Endothelial cell of umbilical vein (primary cell): ENCODE results near the gene NTNG1. TPM values are rescaled to one million over a fixed set of nuclear protein-coding genes. Genes with fewer than 3 reads are reported as not detected.

Experiments
- BruUV-seq: library from RNA; stranded (reverse); fragments of 400-500 nt; replicated peaks from 2 replicates; lab custom pipeline; 2021; lab: Mats Ljungman, UMichigan
- CTCF ChIA-PET: fragments of 300-600, 350-600 bp; sonication (Branson Sonifier 250); formaldehyde crosslinking; loops from one replicate; lab custom pipeline; 2021; ENCODE audit warnings: antibody characterized with exemption, inconsistent platforms; lab: Charles Lee
- POLR2A ChIA-PET: fragments of 300-600, 350-600 bp; sonication (Branson Sonifier 250); formaldehyde crosslinking; loops from one replicate; lab custom pipeline; 2021; ENCODE audit warnings: antibody characterized with exemption, inconsistent platforms; lab: Charles Lee
- DNase-seq: peaks from one replicate; pipeline ENCODE4 v3.0.0-alpha.2; 2011; ENCODE audit warnings: low read depth, low spot score
- FAIRE-seq: peaks from 2 replicates; lab custom pipeline; 2011; peaks lifted over from hg19 to GRCh38; lab: Jason Lieb, UNC
- H2AFZ ChIP-seq: 2 replicates; pipeline ENCODE4 v1.6.0; 2012; ENCODE audit warnings: low read depth, low read length, control low read depth, inconsistent platforms
- H3K27ac ChIP-seq: 2 replicates; pipeline ENCODE4 v1.5.1; 2011; ENCODE audit warnings: low read depth, mild to moderate bottlenecking, control low read depth, low read length, moderate library complexity; ENCODE audit not compliant: insufficient read depth
- H3K27me3 ChIP-seq, 2 experiments: 2 replicates each; pipeline versions ENCODE4 v1.6.0 to v1.6.1; 2011; ENCODE audit warnings: low read length in 2 of 2, mixed read lengths in 1 of 2; ENCODE audit not compliant: control insufficient read depth in 2 of 2, insufficient read depth in 2 of 2
- H3K36me3 ChIP-seq, 2 experiments: 2 replicates in 1 of 2; 3 replicates in 1 of 2; pipeline ENCODE4 v1.5.1; 2011; ENCODE audit warnings: low read length in 2 of 2, mild to moderate bottlenecking in 1 of 2, moderate library complexity in 1 of 2; ENCODE audit not compliant: control insufficient read depth in 2 of 2, insufficient read depth in 2 of 2; ENCODE audit errors: extremely low read depth in 1 of 2
- H3K4me1 ChIP-seq: 3 replicates; pipeline ENCODE4 v1.5.1; 2011; ENCODE audit warnings: mild to moderate bottlenecking, low read length; ENCODE audit not compliant: control insufficient read depth, insufficient read depth; ENCODE audit errors: extremely low read depth
- H3K4me2 ChIP-seq: 2 replicates; pipeline ENCODE4 v1.6.1; 2011; ENCODE audit warnings: low read length, control low read depth, mixed read lengths; ENCODE audit not compliant: insufficient read depth
- H3K4me3 ChIP-seq, 3 experiments: fragments of 200-600 bp in 1 of 3; sonication (generic), shearing (Covaris generic) in 1 of 3; replicated peaks in 1 of 3; 2 replicates each; pipeline ENCODE4 v1.5.1; 2011 to 2016; ENCODE audit warnings: control low read depth in 3 of 3, low read length in 3 of 3, mild to moderate bottlenecking in 2 of 3, inconsistent platforms in 1 of 3, low read depth in 1 of 3, moderate library complexity in 1 of 3; ENCODE audit not compliant: insufficient read depth in 1 of 3
- H3K79me2 ChIP-seq: 2 replicates; pipeline ENCODE4 v1.6.0; 2012; ENCODE audit warnings: low read length, inconsistent platforms; ENCODE audit not compliant: control insufficient read depth, insufficient read depth
- H3K9ac ChIP-seq: replicated peaks from 2 replicates; pipeline ENCODE3; 2011; ENCODE audit warnings: low read length, control low read depth; ENCODE audit not compliant: insufficient read depth; ENCODE audit errors: extremely low read depth
- H3K9me1 ChIP-seq: replicated peaks from 3 replicates; pipeline ENCODE4 v1.6.0; 2011; ENCODE audit warnings: mild to moderate bottlenecking, low read length; ENCODE audit not compliant: control insufficient read depth, insufficient read depth; ENCODE audit errors: extremely low read depth
- H3K9me3 ChIP-seq: replicated peaks from 2 replicates; pipeline ENCODE4 v1.5.1; 2012; ENCODE audit warnings: low read length, inconsistent platforms; ENCODE audit not compliant: control insufficient read depth, insufficient read depth
- H4K20me1 ChIP-seq: replicated peaks from 2 replicates; pipeline ENCODE3; 2011; ENCODE audit warnings: mild to moderate bottlenecking, low read length; ENCODE audit not compliant: control insufficient read depth, insufficient read depth; ENCODE audit errors: extremely low read depth
- CTCF ChIP-seq, 2 donors: IDR thresholded peaks; 1 replicate in 1 of 2; 2 replicates in 1 of 2; pipeline ENCODE4 v1.5.1; 2011; ENCODE audit warnings: low read length in 2 of 2, mild to moderate bottlenecking in 2 of 2, moderate library complexity in 2 of 2, control low read depth in 1 of 2, inconsistent platforms in 1 of 2, low read depth in 1 of 2; ENCODE audit not compliant: insufficient read depth in 1 of 2; ENCODE audit errors: extremely low read depth in 1 of 2
- EZH2 ChIP-seq: IDR thresholded peaks from 2 replicates; pipeline ENCODE4 v1.6.1; 2012; ENCODE audit warnings: borderline replicate concordance, low read depth, mild to moderate bottlenecking, moderate library complexity, low read length, inconsistent platforms; ENCODE audit not compliant: severe bottlenecking
- FOS ChIP-seq: IDR thresholded peaks from 2 replicates; pipeline ENCODE4 v1.6.1; 2011; ENCODE audit warnings: mild to moderate bottlenecking, low read length, moderate library complexity, borderline replicate concordance; ENCODE audit not compliant: insufficient read depth
- GATA2 ChIP-seq: IDR thresholded peaks from 2 replicates; pipeline ENCODE4 v1.7.0; 2011; ENCODE audit warnings: low read depth, mild to moderate bottlenecking, moderate library complexity, mixed read lengths, low read length; ENCODE audit not compliant: insufficient read length, insufficient read depth
- JUN ChIP-seq: IDR thresholded peaks from 2 replicates; pipeline ENCODE4 v1.6.1; 2011; ENCODE audit warnings: borderline replicate concordance, low read depth; ENCODE audit not compliant: insufficient read length, insufficient read depth
- MAX ChIP-seq: IDR thresholded peaks from 2 replicates; pipeline ENCODE4 v1.6.1; 2011; ENCODE audit not compliant: insufficient read depth, insufficient read length
- MYC ChIP-seq: IDR thresholded peaks from one replicate; pipeline ENCODE4 v1.6.1; 2011; ENCODE audit warnings: mild to moderate bottlenecking, low read depth, low read length
- POLR2A ChIP-seq: IDR thresholded peaks from 2 replicates; pipeline ENCODE4 v1.6.1; 2012; ENCODE audit warnings: low read depth, mild to moderate bottlenecking, control low read depth, low read length
- POLR2AphosphoS5 ChIP-seq: IDR thresholded peaks from 2 replicates; pipeline ENCODE4 v1.6.1; 2012; ENCODE audit warnings: low read depth, mild to moderate bottlenecking, control low read depth, low read length, moderate library complexity; ENCODE audit not compliant: insufficient read depth
- dilution Hi-C: fragments of 300-500 bp; cut with MboI; formaldehyde crosslinking; loops from one replicate; pipeline ENCODE4 v1.15.0; 2019; ENCODE audit warnings: low sequenced_read_pairs; ENCODE audit not compliant: extremely low pct_ligation_motif_present
- intact Hi-C: fragments of 100-400 bp; cut with micrococcal nuclease; formaldehyde crosslinking; loops from one replicate; pipeline ENCODE4 v1.10.0; 2022
- polyA plus RNA-seq, 4 experiments: library from polyadenylated mRNA; depleted of rRNA in 3 of 4; stranded (reverse) in 3 of 4; unstranded in 1 of 4; fragments of >200 nt; gene quantifications; 2 replicates each; pipeline versions ENCODE4 v1.2.1 to v1.2.3, GENCODE V29; 2011 to 2012; ENCODE audit warnings: missing spikeins in 1 of 4
- total RNA-seq: library from RNA; stranded (reverse); gene quantifications from 2 replicates; pipeline ENCODE4 v1.2.3, GENCODE V29; 2021

The NTNG1 gene
- total and polyA plus RNA-seq, 2 donors (not counting 3 experiments of a cell fraction or from before 2014, with no cell fraction given), result not detected

- Histone ChIP-seq H3K9me1 (no peaks in the 10 kb centered on the region), H3K36me3 (no peaks in the 10 kb centered on the region), H3K27me3 (no peaks in the 10 kb centered on the region), H3K27ac (no peak overlapping the region), H2AFZ (no peak overlapping the region), H3K4me1 (no peaks in the 10 kb centered on the region), H3K9me3 (no peaks in the 10 kb centered on the region), H3K4me3 (no peak overlapping the region), H3K4me2 (no peak overlapping the region), H4K20me1 (no peaks in the 10 kb centered on the region), H3K9ac (no peak overlapping the region), H3K79me2 (no peaks in the 10 kb centered on the region)
- POLR2A ChIA-PET, result no interaction called here
- no TSS peak for BruUV-seq
- CTCF ChIA-PET, result no interaction called here
- dilution Hi-C loops, result no loop called here
- FAIRE-seq (no peak), DNase-seq (no peak)
- TF ChIP-seq MYC, result no peak
- no peak for TF ChIP-seq GATA2
- no peak for TF ChIP-seq CTCF (IDR thresholded peaks at IDR 0.05; ENCODE audit: extremely low read depth in 1 of 2, insufficient read depth in 1 of 2, low read depth in 1 of 2, low read length in 2 of 2)
- no peak for TF ChIP-seq MAX
- no peak for TF ChIP-seq POLR2A
- no peak for TF ChIP-seq POLR2AphosphoS5
- no peak for TF ChIP-seq EZH2
- no peak for TF ChIP-seq JUN
- TF ChIP-seq FOS, result no peak
- intact Hi-C loops, result no loop called here
Measured at GRCh38 chr1:107326824-107327445, 186.1 kb downstream of the NTNG1 start.
